Epithelial cell of proximal tubule (primary cell): ENCODE results near the gene CEP126. TPM values are rescaled to one million over a fixed set of nuclear protein-coding genes. Genes with fewer than 3 reads are reported as not detected.
"Not testable (repeated sequence)": the region's sequence is repeated elsewhere in the genome, so short reads cannot be mapped to it uniquely, and the experiment has no call there.

Experiments
- DNase-seq: peaks from one replicate; pipeline ENCODE4 v3.0.0-alpha.2; 2011; ENCODE audit warnings: low read depth
- H3K4me3 ChIP-seq: 2 replicates; pipeline ENCODE4 v1.5.1; 2011; ENCODE audit warnings: low read depth, mild to moderate bottlenecking, low read length
- total RNA-seq: library from RNA; depleted of rRNA; stranded (reverse); fragments of >200 nt; gene quantifications from 2 replicates; pipeline ENCODE4 v1.2.3, GENCODE V29; 2015
- TF ChIP-seq, protein P1 (sequence below): conservative IDR thresholded peaks from 2 replicates; pipeline ENCODE4 v1.5.1; 2012; ENCODE audit warnings: low read depth, mild to moderate bottlenecking, low read length

The CEP126 gene
- total RNA-seq, 1 donor from 2014 or later = 0.92 TPM

DNA sequence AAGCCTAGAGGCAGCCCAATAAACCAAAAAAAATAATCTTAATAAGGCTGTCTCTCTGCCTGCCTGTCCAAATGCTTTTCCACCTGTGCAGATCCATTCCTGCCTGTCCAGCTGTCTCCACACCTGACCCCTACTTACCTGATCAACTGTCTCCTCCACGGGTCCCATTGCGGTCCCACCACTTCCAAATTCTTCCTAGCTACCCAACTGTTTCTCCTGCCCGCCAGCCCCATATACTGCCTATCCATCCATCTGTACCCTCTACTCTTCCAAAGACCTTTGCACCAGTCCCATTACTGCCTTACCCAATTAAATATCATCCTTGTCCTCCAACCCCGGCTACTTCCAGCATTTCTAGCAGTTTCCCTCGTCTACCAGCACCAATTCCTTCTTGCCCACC is 40.9 kb downstream of the CEP126 start:
- TF ChIP-seq, protein P1, sequence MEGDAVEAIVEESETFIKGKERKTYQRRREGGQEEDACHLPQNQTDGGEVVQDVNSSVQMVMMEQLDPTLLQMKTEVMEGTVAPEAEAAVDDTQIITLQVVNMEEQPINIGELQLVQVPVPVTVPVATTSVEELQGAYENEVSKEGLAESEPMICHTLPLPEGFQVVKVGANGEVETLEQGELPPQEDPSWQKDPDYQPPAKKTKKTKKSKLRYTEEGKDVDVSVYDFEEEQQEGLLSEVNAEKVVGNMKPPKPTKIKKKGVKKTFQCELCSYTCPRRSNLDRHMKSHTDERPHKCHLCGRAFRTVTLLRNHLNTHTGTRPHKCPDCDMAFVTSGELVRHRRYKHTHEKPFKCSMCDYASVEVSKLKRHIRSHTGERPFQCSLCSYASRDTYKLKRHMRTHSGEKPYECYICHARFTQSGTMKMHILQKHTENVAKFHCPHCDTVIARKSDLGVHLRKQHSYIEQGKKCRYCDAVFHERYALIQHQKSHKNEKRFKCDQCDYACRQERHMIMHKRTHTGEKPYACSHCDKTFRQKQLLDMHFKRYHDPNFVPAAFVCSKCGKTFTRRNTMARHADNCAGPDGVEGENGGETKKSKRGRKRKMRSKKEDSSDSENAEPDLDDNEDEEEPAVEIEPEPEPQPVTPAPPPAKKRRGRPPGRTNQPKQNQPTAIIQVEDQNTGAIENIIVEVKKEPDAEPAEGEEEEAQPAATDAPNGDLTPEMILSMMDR = no peak
- DNase-seq = no peak
- no peak overlapping the region for H3K4me3 ChIP-seq

DNA sequence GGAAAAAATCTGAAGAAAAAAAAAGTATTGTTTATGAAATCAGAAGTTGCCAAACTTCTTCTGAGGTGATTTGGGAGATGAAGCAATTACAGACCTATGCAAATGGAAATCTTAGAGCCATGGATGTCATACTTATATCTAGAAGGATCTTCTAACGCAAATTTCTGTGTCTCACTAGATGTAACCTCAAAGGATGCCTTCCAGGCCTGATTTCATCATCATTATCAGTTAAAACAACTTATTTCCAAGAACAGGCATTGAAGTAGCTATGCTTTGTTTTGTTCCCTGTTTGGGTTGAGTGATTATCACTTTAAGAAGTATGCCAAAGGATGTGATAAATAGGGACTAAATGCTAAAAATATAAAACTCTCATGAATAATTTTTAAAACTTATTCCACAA is 45.4 kb downstream of the CEP126 start:
- no peak overlapping the region for H3K4me3 ChIP-seq
- TF ChIP-seq, protein P1 = no peak
- DNase-seq = no peak

DNA sequence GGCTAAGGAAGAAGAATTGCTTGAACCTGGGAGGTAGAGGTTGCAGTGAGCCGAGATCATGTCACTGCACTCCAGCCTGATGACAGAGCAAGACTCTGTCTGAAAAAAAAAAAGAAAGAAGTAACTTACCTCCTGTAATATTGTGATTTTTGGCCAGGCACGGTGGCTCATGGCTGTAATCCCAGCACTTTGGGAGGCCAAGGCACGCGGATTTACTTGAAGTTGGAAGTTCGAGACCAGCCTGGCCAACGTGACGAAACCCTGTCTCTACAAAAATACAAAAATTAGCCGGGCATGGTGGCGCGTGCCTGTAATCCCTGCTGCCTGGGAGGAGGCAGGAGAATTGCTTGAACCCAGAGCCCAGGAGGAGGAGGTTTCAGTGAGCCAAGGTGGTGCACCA is 49.4 kb downstream of the CEP126 start:
- not testable (repeated sequence) for DNase-seq, H3K4me3 ChIP-seq

DNA sequence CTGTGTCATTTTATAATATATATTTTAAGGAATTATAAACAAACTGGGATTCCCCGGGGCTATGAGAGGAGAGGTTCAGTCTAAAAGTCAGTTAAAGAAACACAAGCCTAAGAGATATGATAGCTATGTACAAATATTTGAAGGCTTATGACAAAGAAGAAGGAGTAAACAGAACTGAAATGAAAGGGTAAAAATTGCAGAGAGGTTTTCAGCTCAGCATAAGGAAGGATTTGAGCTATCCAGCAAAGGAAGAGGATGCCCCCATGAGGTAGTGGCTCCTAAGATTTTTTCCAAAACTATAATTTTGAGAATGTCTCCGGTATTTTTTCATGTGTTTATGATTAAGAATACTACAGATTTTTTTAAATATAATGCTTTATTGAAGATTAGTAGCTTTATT is 59.4 kb downstream of the CEP126 start:
- TF ChIP-seq, protein P1 = peak; percentile 41
- DNase-seq = no peak
- H3K4me3 ChIP-seq = no peak overlapping the region

DNA sequence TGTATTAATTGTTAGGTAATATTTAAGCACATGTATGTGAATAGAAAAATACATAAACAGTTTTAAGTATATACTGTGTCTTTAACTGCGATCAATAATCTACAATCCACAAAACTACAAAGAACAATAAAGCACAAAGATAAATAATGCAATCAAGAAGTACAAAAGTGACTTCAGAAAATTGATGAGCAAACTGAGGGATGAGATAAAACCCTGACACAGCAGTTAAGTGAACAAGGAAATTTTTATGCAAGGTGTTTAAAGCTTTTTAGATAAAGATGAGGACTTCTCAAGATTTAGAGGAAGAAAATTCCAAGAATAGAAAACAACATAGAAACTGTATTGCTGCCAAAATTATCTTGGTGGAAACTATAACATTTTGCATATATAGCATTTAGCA is 60.0 kb downstream of the CEP126 start:
- DNase-seq = no peak
- no peak overlapping the region for H3K4me3 ChIP-seq
- TF ChIP-seq, protein P1 = no peak

DNA sequence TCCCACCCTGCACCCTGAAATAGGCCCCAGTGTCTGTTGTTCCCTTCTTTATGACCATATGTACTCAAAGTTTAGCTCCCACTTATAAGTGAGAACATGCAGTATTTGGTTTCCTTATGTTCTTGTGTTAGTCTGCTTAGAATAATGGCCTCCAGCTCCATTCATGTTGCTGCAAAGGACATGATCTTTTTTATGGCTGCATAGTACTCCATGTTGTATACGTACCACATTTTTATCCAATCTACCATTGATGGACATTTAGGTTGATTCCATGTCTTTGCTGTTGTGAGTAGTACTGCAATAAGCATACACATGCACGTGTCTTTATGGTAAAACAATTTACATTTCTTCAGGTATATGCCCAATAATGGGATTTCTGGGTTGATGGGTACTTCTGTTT is 60.9 kb downstream of the CEP126 start:
- DNase-seq = no peak
- TF ChIP-seq, protein P1 = no peak
- H3K4me3 ChIP-seq = no peak overlapping the region

DNA sequence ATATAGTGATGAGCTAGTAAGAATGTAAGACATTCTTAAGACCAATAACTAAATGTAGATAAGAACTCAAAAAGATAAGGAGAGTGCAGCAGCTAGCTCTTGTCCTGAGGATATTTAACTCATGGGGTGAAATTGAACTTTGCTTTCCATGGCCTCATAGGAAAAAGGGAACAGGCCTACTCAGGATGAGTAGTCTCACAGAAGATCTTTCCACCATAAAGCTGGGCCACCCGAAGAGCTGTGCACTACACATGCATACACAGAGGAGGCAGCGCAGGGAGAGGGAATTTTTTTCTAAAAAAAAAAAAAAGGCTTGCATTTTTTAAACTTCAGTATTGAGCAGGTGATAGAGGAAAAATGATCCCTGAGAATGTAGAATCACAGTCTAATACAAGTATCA is 72.6 kb downstream of the CEP126 start:
- TF ChIP-seq, protein P1 = peak; percentile 8
- H3K4me3 ChIP-seq = no peak overlapping the region
- DNase-seq = no peak

DNA sequence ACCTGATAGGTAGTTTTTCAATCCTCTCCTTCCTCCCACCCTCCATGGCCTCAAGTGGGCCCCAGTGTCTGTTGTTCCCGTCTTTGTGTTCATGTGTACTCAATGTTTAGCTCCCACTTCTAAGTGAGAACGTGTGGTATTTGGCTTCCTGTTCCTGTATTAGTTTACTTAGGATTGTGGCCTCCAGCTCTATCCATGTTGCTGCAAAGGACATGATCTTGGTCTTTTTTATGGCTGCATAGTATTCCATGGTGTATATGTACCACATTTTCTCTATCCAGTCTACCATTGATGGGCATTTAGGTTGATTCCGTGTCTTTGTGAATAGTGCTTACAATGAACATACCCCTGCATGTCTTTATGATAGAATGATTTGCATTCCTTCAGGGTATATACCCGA is 78.4 kb downstream of the CEP126 start:
- TF ChIP-seq, protein P1 = no peak
- DNase-seq = no peak
- no peak overlapping the region for H3K4me3 ChIP-seq

DNA sequence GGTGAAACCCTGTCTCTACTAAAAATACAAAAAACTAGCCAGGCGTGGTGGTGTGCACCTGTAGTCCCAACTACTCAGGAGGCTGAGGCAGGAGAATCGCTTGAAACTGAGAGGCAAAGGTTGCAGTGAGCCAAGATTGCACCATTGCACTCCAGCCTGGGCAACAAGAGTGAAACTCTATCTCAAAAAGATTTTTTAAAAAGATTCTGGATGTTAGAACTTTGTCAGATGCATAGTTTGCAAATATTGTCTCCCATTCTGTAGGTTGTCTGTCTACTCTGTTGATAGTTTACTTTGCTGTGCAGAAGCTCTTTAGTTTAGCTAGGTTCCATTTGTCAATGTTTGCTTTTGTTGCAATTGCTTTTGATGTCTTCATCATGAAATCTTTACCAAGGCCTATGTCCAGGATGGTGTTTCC is 79.3 kb downstream of the CEP126 start:
- not testable (repeated sequence) for H3K4me3 ChIP-seq, DNase-seq
